ENCODE data around the gene GIPC2. TPM values are rescaled to one million over a fixed set of nuclear protein-coding genes. Genes with fewer than 3 reads are reported as not detected.
A peak's percentile ranks its signal among the peaks of the same experiment; 100 is the strongest.

GIPC2 gene
- total and polyA plus RNA-seq, 2 of the 4 experiments (the other 2 are of a cell fraction) = 0.07 to 0.18 TPM

DNA sequence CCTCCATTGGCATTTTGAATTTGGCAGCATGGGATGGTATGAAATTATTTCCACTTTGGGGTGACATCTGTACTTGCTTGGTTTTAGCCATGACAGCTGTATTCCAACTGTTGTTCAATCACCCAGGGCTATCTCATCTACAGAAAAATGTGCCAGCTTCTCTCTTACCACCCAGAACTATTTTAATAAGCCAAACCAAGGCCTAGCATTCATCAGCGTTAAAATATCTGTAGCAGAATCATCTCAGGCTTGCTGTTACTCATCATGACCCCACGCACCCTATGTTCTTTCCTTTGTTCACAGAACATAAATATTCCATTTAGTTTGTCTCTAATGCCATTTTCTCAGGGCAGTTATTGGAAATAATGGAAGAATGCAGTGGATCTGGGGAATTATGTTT lies 49.8 kb downstream of the GIPC2 start:
- H3K4me1 ChIP-seq (ENCODE audit: control insufficient read depth, insufficient read depth, low read length) = no peaks in the 10 kb centered on the region; the same call in 1 of the 2 replicates
- TF ChIP-seq CHD1 (IDR thresholded peaks at IDR 0.05; ENCODE audit: low read depth, low read length) (no peak), CEBPB (IDR thresholded peaks at IDR 0.05; ENCODE audit: low read depth, low read length) (no peak), RCOR1 (IDR thresholded peaks at IDR 0.05; ENCODE audit: insufficient replicate concordance, low read length) (no peak), FOS (IDR thresholded peaks at IDR 0.05; ENCODE audit: low read depth, low read length) (no peak), MAFK (IDR thresholded peaks at IDR 0.05; ENCODE audit: low read depth, low read length) (no peak), BHLHE40 (IDR thresholded peaks at IDR 0.05; ENCODE audit: low read depth, low read length) (no peak)
- TF ChIP-seq, protein P1, sequence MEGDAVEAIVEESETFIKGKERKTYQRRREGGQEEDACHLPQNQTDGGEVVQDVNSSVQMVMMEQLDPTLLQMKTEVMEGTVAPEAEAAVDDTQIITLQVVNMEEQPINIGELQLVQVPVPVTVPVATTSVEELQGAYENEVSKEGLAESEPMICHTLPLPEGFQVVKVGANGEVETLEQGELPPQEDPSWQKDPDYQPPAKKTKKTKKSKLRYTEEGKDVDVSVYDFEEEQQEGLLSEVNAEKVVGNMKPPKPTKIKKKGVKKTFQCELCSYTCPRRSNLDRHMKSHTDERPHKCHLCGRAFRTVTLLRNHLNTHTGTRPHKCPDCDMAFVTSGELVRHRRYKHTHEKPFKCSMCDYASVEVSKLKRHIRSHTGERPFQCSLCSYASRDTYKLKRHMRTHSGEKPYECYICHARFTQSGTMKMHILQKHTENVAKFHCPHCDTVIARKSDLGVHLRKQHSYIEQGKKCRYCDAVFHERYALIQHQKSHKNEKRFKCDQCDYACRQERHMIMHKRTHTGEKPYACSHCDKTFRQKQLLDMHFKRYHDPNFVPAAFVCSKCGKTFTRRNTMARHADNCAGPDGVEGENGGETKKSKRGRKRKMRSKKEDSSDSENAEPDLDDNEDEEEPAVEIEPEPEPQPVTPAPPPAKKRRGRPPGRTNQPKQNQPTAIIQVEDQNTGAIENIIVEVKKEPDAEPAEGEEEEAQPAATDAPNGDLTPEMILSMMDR (conservative IDR thresholded peaks at IDR 0.05; ENCODE audit: low read depth, low read length) = no peak
- no peak overlapping the region for H3K56ac ChIP-seq (ENCODE audit: extremely low read depth, insufficient read depth, low read length)
- no peak overlapping the region for H3K4ac ChIP-seq (ENCODE audit: low read depth, low read length)
- H4K91ac ChIP-seq (ENCODE audit: insufficient read depth, low read depth, low read length) = no peak overlapping the region
- in situ Hi-C loops (cut with MboI; ENCODE audit: low sequenced_read_pairs) = no loop called here
- no CpG with 5 or more reads among the region's 2 CpGs for WGBS, 2 experiments (ENCODE audit: extremely low coverage in 2 of 2, insufficient read length in 1 of 2)
- H2BK15ac ChIP-seq (ENCODE audit: low read depth, low read length) = no peak overlapping the region
- no peak overlapping the region for H3K27ac ChIP-seq (ENCODE audit: insufficient read depth, low read length)
- H3K9me3 ChIP-seq (ENCODE audit: control insufficient read depth, insufficient read depth, low read length) = no peaks in the 10 kb centered on the region
- no peak overlapping the region for H2AK9ac ChIP-seq (replicated peaks; ENCODE audit: low read depth, low read length, poor library complexity)
- peak overlapping the region; percentile 40; the same call in 1 of the 2 replicates for H4K5ac ChIP-seq (ENCODE audit: low read depth, low read length)
- peak; percentile 71 for DNase-seq
- ChIA-PET CTCF (no interaction called here), POLR2A (ENCODE audit: unreplicated experiment) (no interaction called here)
- H3K4me2 ChIP-seq (ENCODE audit: low read depth, low read length) = no peak overlapping the region; the same call in 1 of the 2 replicates
- no peak overlapping the region for H3K4me3 ChIP-seq (ENCODE audit: insufficient read depth, low read depth, low read length)
- 0 out of 2 replicates have a peak overlapping the region, but pooled peaks have one; percentile 7 for H3K23ac ChIP-seq (ENCODE audit: low read depth, low read length)
- H2AK5ac ChIP-seq (ENCODE audit: low read depth, low read length) = no peak overlapping the region
- peak overlapping the region; percentile 75 for H2BK5ac ChIP-seq (ENCODE audit: low read depth, low read length, poor library complexity, severe bottlenecking)
- H3K27me3 ChIP-seq (ENCODE audit: control insufficient read depth, insufficient read depth, low read length) = no peaks in the 10 kb centered on the region
- dilution Hi-C loops (cut with HindIII; ENCODE audit: low sequenced_read_pairs, unreplicated experiment) = no loop called here
- H3K14ac ChIP-seq (replicated peaks; ENCODE audit: low read depth, low read length) = 0 out of 2 replicates have a peak overlapping the region, but pooled peaks have one; percentile 48
- H2BK120ac ChIP-seq (ENCODE audit: low read depth, low read length) = no peak overlapping the region
- no peak overlapping the region for H3K9ac ChIP-seq (ENCODE audit: low read depth, low read length)
- no peaks in the 10 kb centered on the region for H3K36me3 ChIP-seq (ENCODE audit: control insufficient read depth, insufficient read depth, low read length)
- no peaks in the 10 kb centered on the region for H3K9me1 ChIP-seq (ENCODE audit: insufficient read depth, low read length)
- H2BK20ac ChIP-seq (ENCODE audit: low read depth, low read length) = peak overlapping the region; percentile 8; the same call in 1 of the 2 replicates
- no peak overlapping the region for H2AFZ ChIP-seq (replicated peaks; ENCODE audit: low read length, poor library complexity)
- no TSS peak for BruUV-seq (replicated peaks)
- H4K8ac ChIP-seq (ENCODE audit: low read depth in 2 of 2, low read length in 2 of 2) = peak overlapping the region in 1 of 2 experiments; percentile 16; a peak in 1 of 4 replicates
- peak overlapping the region; percentile 6; the same call in 1 of the 2 replicates for H3K18ac ChIP-seq (ENCODE audit: low read depth, low read length)
- H4K20me1 ChIP-seq (ENCODE audit: insufficient read depth, low read length) = no peaks in the 10 kb centered on the region
- ATAC-seq (ENCODE audit: low read depth) = peak; percentile 83
- intact Hi-C loops (cut with micrococcal nuclease) = no loop called here
- H3K79me1 ChIP-seq (ENCODE audit: low read depth in 1 of 2, low read length in 2 of 2) = 0 out of 4 replicates have a peak, but pooled peaks cover 0 to 3% of the 10 kb centered on the region in 2 experiments

All from IMR-90 (cell line).